Measurements from ENCODE around the gene TNK1. TPM values are rescaled to one million over a fixed set of nuclear protein-coding genes. Genes with fewer than 3 reads are reported as not detected.
A peak's percentile ranks its signal among the peaks of the same experiment; 100 is the strongest.

TNK1 gene
- polyA plus RNA-seq, 3 donors = not detected

DNA sequence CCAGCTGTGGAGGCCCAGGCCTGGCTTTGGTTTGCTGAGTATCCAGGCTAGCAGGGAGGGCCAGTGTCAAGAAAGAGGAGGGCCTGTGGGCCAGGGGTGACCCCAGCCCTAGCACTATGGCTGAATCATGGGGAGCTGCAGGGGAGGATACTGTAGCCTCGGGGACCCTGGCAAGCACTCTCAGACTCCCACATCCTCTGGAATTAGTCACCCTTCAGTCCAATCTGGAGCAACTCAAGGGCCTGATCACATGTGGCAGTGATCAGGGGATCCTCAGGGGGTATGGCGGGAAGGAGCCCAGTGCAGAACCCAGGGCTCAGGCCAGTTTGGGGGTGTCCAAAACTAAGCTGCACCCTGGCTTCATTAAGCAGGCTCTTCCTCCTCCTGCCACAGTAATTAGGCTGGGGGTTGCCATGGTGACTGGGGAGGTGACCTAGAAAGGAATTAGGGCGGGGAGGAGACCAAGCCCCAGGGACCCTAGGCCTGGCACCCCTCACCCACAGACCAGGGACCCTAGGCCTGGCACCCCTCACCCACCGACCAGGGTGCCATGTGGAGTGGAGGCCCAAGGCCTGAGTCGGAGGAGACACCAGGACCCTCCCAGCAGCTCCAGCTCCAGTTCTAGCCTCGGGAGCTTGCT is 32.6 kb downstream of the TNK1 start:
- peaks cover 0 to 10% of the 10 kb centered on the region in 2 donors for H3K27me3 ChIP-seq (ENCODE audit: control insufficient read depth in 2 of 2, insufficient read depth in 2 of 2, low read length in 2 of 2)
- no peaks in the 10 kb centered on the region for H3K36me3 Mint-ChIP-seq

DNA sequence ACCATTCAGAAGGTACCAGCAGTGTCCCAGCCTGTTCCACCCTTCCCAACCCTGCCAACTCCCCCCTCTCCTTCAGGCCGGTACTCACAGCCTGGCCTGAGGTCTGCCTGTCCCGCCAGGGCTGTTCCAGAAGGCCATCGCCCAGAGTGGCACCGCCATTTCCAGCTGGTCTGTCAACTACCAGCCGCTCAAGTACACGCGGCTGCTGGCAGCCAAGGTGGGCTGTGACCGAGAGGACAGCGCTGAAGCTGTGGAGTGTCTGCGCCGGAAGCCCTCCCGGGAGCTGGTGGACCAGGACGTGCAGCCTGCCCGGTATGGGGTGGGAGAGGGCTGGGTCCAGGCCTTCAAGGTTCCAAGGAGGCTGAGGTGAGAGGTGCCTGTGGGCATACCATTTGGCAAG is 33.9 kb downstream of the TNK1 start:
- Histone ChIP-seq H3K27ac (ENCODE audit: low read depth in 1 of 2, low read length in 2 of 2) (no peak overlapping the region), H3K4me3 (replicated peaks in 1 of 3; ENCODE audit: low read depth in 2 of 3, low read length in 3 of 3) (no peak overlapping the region), H3K79me2 (ENCODE audit: insufficient read depth, low read length) (no peaks in the 10 kb centered on the region), H3K36me3 (replicated peaks in 1 of 2; ENCODE audit: control insufficient read depth in 1 of 2, insufficient read depth in 2 of 2, low read length in 2 of 2) (no peaks in the 10 kb centered on the region), H4K20me1 (ENCODE audit: insufficient read depth, low read length) (no peaks in the 10 kb centered on the region), H3K9ac (ENCODE audit: insufficient read depth, low read length, poor library complexity, severe bottlenecking) (no peak overlapping the region), H3K4me1 (ENCODE audit: control insufficient read depth in 1 of 2, insufficient read depth in 2 of 2, low read length in 2 of 2) (no peaks in the 10 kb centered on the region), H3K27me3 (ENCODE audit: control insufficient read depth in 2 of 2, insufficient read depth in 2 of 2, low read length in 2 of 2) (no peaks in the 10 kb centered on the region), H3K9me3 (replicated peaks in 1 of 2; ENCODE audit: control insufficient read depth in 1 of 2, insufficient read depth in 1 of 2, low read length in 2 of 2) (no peaks in the 10 kb centered on the region), H2AFZ (ENCODE audit: insufficient read depth, low read depth, low read length, poor library complexity, severe bottlenecking) (no peak overlapping the region), H3K4me2 (replicated peaks; ENCODE audit: extremely low read depth, low read length, poor library complexity, severe bottlenecking) (no peak overlapping the region)
- TF ChIP-seq, protein P1, sequence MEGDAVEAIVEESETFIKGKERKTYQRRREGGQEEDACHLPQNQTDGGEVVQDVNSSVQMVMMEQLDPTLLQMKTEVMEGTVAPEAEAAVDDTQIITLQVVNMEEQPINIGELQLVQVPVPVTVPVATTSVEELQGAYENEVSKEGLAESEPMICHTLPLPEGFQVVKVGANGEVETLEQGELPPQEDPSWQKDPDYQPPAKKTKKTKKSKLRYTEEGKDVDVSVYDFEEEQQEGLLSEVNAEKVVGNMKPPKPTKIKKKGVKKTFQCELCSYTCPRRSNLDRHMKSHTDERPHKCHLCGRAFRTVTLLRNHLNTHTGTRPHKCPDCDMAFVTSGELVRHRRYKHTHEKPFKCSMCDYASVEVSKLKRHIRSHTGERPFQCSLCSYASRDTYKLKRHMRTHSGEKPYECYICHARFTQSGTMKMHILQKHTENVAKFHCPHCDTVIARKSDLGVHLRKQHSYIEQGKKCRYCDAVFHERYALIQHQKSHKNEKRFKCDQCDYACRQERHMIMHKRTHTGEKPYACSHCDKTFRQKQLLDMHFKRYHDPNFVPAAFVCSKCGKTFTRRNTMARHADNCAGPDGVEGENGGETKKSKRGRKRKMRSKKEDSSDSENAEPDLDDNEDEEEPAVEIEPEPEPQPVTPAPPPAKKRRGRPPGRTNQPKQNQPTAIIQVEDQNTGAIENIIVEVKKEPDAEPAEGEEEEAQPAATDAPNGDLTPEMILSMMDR (IDR thresholded peaks at IDR 0.05) = no peak
- no peak for DNase-seq
- intact Hi-C loops (cut with micrococcal nuclease) = no loop called here
- H3K9me3 Mint-ChIP-seq = no peaks in the 10 kb centered on the region
- H3K27ac Mint-ChIP-seq = no peak overlapping the region
- 86% methylated on average over 11 of the region's 14 CpGs for WGBS (ENCODE audit: insufficient coverage)
- H3K4me1 Mint-ChIP-seq = no peaks in the 10 kb centered on the region
- no peaks in the 10 kb centered on the region for H3K36me3 Mint-ChIP-seq
- H3K4me3 Mint-ChIP-seq = no peak overlapping the region
- H3K27me3 Mint-ChIP-seq (ENCODE audit: low read depth in 3 of 3) = peaks cover 4 to 18% (median 10%) of the 10 kb centered on the region in 3 donors

More for the DNA sequence above, 32.6 kb downstream of the TNK1 start:
- Histone ChIP-seq H3K27ac (ENCODE audit: low read depth in 1 of 2, low read length in 2 of 2) (no peak overlapping the region), H3K4me3 (replicated peaks in 1 of 3; ENCODE audit: low read depth in 2 of 3, low read length in 3 of 3) (no peak overlapping the region), H3K4me1 (ENCODE audit: control insufficient read depth in 1 of 2, insufficient read depth in 2 of 2, low read length in 2 of 2) (no peaks in the 10 kb centered on the region), H2AFZ (ENCODE audit: insufficient read depth, low read depth, low read length, poor library complexity, severe bottlenecking) (no peak overlapping the region), H3K9ac (ENCODE audit: insufficient read depth, low read length, poor library complexity, severe bottlenecking) (no peak overlapping the region), H3K36me3 (replicated peaks in 1 of 2; ENCODE audit: control insufficient read depth in 1 of 2, insufficient read depth in 2 of 2, low read length in 2 of 2) (no peaks in the 10 kb centered on the region), H3K4me2 (replicated peaks; ENCODE audit: extremely low read depth, low read length, poor library complexity, severe bottlenecking) (no peak overlapping the region), H3K9me3 (replicated peaks in 1 of 2; ENCODE audit: control insufficient read depth in 1 of 2, insufficient read depth in 1 of 2, low read length in 2 of 2) (no peaks in the 10 kb centered on the region), H4K20me1 (ENCODE audit: insufficient read depth, low read length) (no peaks in the 10 kb centered on the region), H3K79me2 (ENCODE audit: insufficient read depth, low read length) (no peaks in the 10 kb centered on the region)
- Mint-ChIP-seq H3K4me3 (no peak overlapping the region), H3K27me3 (ENCODE audit: low read depth in 3 of 3) (peaks cover 16 to 31% (median 16%) of the 10 kb centered on the region in 3 donors), H3K27ac (peak overlapping the region in 1 of 7 donors; percentile 1), H3K9me3 (peaks cover 0 to 3% (median 0%) of the 10 kb centered on the region in 7 donors), H3K4me1 (no peaks in the 10 kb centered on the region)
- DNase-seq = no peak
- 89% methylated on average over 3 of the region's 6 CpGs for WGBS (ENCODE audit: insufficient coverage)
- TF ChIP-seq, protein P1 (IDR thresholded peaks at IDR 0.05) = no peak
- intact Hi-C loops (cut with micrococcal nuclease) = no loop called here
